Motor neuron (in vitro differentiated cells): ENCODE measurements around the gene WNT9A. TPM values are rescaled to one million over a fixed set of nuclear protein-coding genes. Genes with fewer than 3 reads are reported as not detected.
A peak's percentile ranks its signal among the peaks of the same experiment; 100 is the strongest.

Source experiments
- ATAC-seq, 8 experiments: fragments of 200-7000 bp; cut with Tn5 transposase; replicated peaks in 6 of 8; 2 replicates each; pipeline ENCODE4 v1.8.0; 2021; ENCODE audit warnings: mild to moderate bottlenecking in 8 of 8, moderate library complexity in 8 of 8
- H3K27ac ChIP-seq, 2 donors: fragments of 250-450 bp; sonication (Bioruptor Pico); 2 replicates each; pipeline ENCODE4 v1.9.0; 2021; ENCODE audit warnings: antibody characterized with exemption in 2 of 2, mild to moderate bottlenecking in 2 of 2, moderate library complexity in 1 of 2
- H3K4me1 ChIP-seq, 2 donors: fragments of 250-450 bp; sonication (Bioruptor Pico); replicated peaks in 1 of 2; 2 replicates each; pipeline ENCODE4 v1.6.1; 2021; ENCODE audit warnings: antibody characterized with exemption in 2 of 2, mild to moderate bottlenecking in 2 of 2, moderate library complexity in 1 of 2
- H3K4me3 ChIP-seq, 5 donors: fragments of 250-450 bp; sonication (Bioruptor Pico); 2 replicates each; pipeline ENCODE4 v1.9.0; 2021; ENCODE audit warnings: antibody characterized with exemption in 5 of 5, mild to moderate bottlenecking in 5 of 5, moderate library complexity in 4 of 5
- WGBS, 10 experiments: fragments of 450-650 bp; shearing (Covaris generic); methylation state at CpG; one replicate each; pipeline ENCODE4 v1.0.0; 2022; 5-methylcytosine and 5-hydroxymethylcytosine counted together
- in situ Hi-C, 9 experiments: fragments of 400-800 bp; cut with MboI; loops; one replicate each; pipeline ENCODE4 v1.15.0; 2021; ENCODE audit warnings: low sequenced_read_pairs in 9 of 9, low pct_unique_long_range_greater_than_20kb in 2 of 9; ENCODE audit not compliant: unreplicated experiment in 9 of 9
- total RNA-seq, 8 experiments: library from RNA; unstranded; fragments of 300-600 nt; gene quantifications; 2 replicates each; pipeline versions ENCODE4 v1.2.3 to v1.2.4, GENCODE V29; 2022

WNT9A gene
- total RNA-seq, 8 experiments from 2014 or later, result 0.28 to 4.9 (median 0.98) TPM

GRCh38 chr1:227951624-227952373, 4.1 kb upstream of the WNT9A start:
- no peak for ATAC-seq
- Histone ChIP-seq H3K27ac (no peak overlapping the region), H3K4me3 (no peak overlapping the region), H3K4me1 (peaks cover 0 to 2% of the 10 kb centered on the region in 2 donors)
- WGBS, 10 experiments, result 78 to 100% (median 89%) methylated on average over 1 to 8 of the region's 9 CpGs; no CpG with 5 or more reads in 3 of the 10 experiments
- in situ Hi-C loops, result loop anchor here in 2 of 9 experiments (10.0 to 25.0 kb wide), 2 partner anchors 164 to 187 kb away; no protein-coding TSS in a partner anchor

- H3K4me3 ChIP-seq, result no peak overlapping the region
- H3K4me1 ChIP-seq, result peaks cover 7 to 8% of the 10 kb centered on the region in 2 donors
- in situ Hi-C loops, result loop anchor here in 2 of 9 experiments (10.0 to 25.0 kb wide), 2 partner anchors 164 to 186 kb away; no protein-coding TSS in a partner anchor
- WGBS, 10 experiments, result 63 to 100% (median 86%) methylated on average over 1 to 8 of the region's 8 CpGs; no CpG with 5 or more reads in 1 of the 10 experiments
- H3K27ac ChIP-seq, result no peak overlapping the region
- no peak for ATAC-seq
These were observed 3.1 kb upstream of the WNT9A start for GRCh38 chr1:227950735-227951346.

- in situ Hi-C loops, result loop anchor here (10.0 to 25.0 kb wide), 4 partner anchors 163 to 463 kb away; no protein-coding TSS in a partner anchor
These were observed 2.4 kb upstream of the WNT9A start for GRCh38 chr1:227949954-227950734.

GRCh38 chr1:227949341-227949921, 1.7 kb upstream of the WNT9A start:
- 71 to 81% (median 74%) methylated on average over 3 to 5 of the region's 11 CpGs; no CpG with 5 or more reads in 6 of the 10 experiments for WGBS, 10 experiments

More at GRCh38 chr1:227949954-227950734, 2.4 kb upstream of the WNT9A start:
- 40 to 73% methylated on average over 1 to 6 of the region's 13 CpGs; no CpG with 5 or more reads in 8 of the 10 experiments for WGBS, 10 experiments
- H3K27ac ChIP-seq, result no peak overlapping the region
- ATAC-seq, result no peak
- H3K4me3 ChIP-seq, result no peak overlapping the region
- H3K4me1 ChIP-seq, result peaks cover 10 to 14% of the 10 kb centered on the region in 2 donors

GRCh38 chr1:227948493-227949260, 945 bp upstream of the WNT9A start:
- H3K4me3 ChIP-seq, result peak overlapping the region; percentile 42 to 62 (median 51)
- peaks cover 10 to 27% of the 10 kb centered on the region in 2 donors for H3K4me1 ChIP-seq
- peak in 1 of 8 experiments; percentile 6 for ATAC-seq
- H3K27ac ChIP-seq, result no peak overlapping the region
- WGBS, 10 experiments, result 15 to 33% (median 23%) methylated on average over 5 to 12 of the region's 25 CpGs; no CpG with 5 or more reads in 7 of the 10 experiments
- in situ Hi-C loops, result loop anchor here in 8 of 9 experiments (10.0 to 25.0 kb wide), 4 partner anchors 161 to 461 kb away; no protein-coding TSS in a partner anchor

More at GRCh38 chr1:227949341-227949921, 1.7 kb upstream of the WNT9A start:
- Histone ChIP-seq H3K27ac (no peak overlapping the region), H3K4me3 (no peak overlapping the region), H3K4me1 (peaks cover 10 to 19% of the 10 kb centered on the region in 2 donors)
- ATAC-seq, result no peak
- in situ Hi-C loops, result loop anchor here in 8 of 9 experiments (10.0 to 25.0 kb wide), 4 partner anchors 162 to 462 kb away; no protein-coding TSS in a partner anchor

GRCh38 chr1:227947386-227947675, 401 bp downstream of the WNT9A start:
- in situ Hi-C loops, result loop anchor here in 8 of 9 experiments (10.0 to 25.0 kb wide), 4 partner anchors 160 to 460 kb away; no protein-coding TSS in a partner anchor
- H3K4me1 ChIP-seq, result peaks cover 10 to 33% of the 10 kb centered on the region in 2 donors
- peak overlapping the region; percentile 42 to 62 (median 51) for H3K4me3 ChIP-seq
- H3K27ac ChIP-seq, result peak overlapping the region in 1 of 2 donors; percentile 27
- WGBS, 10 experiments, result 0 to 13% (median 1%) methylated on average over 1 to 11 of the region's 36 CpGs; no CpG with 5 or more reads in 4 of the 10 experiments
- peak in 4 of 8 experiments; percentile 11 to 43 (median 17) for ATAC-seq

- ATAC-seq, result peak; percentile 49 to 78 (median 72)
- in situ Hi-C loops, result loop anchor here in 8 of 9 experiments (10.0 to 25.0 kb wide), 4 partner anchors 160 to 460 kb away; no protein-coding TSS in a partner anchor
- Histone ChIP-seq H3K4me3 (peak overlapping the region; percentile 42 to 62 (median 51)), H3K4me1 (peaks cover 11 to 38% of the 10 kb centered on the region in 2 donors), H3K27ac (no peak overlapping the region)
- 0 to 5% (median 1%) methylated on average over 5 to 30 of the region's 61 CpGs; no CpG with 5 or more reads in 5 of the 10 experiments for WGBS, 10 experiments
These were observed 927 bp downstream of the WNT9A start for GRCh38 chr1:227946624-227947385.

GRCh38 chr1:227945891-227946623, 1.7 kb downstream of the WNT9A start:
- peak overlapping the region in 4 of 5 donors; percentile 43 to 62 (median 55) for H3K4me3 ChIP-seq
- peak; percentile 43 to 74 (median 52) for ATAC-seq
- in situ Hi-C loops, result loop anchor here in 8 of 9 experiments (10.0 to 25.0 kb wide), 4 partner anchors 159 to 459 kb away; no protein-coding TSS in a partner anchor
- H3K4me1 ChIP-seq, result peaks cover 13 to 46% of the 10 kb centered on the region in 2 donors
- 0 to 56% (median 46%) methylated on average over 1 to 16 of the region's 19 CpGs; no CpG with 5 or more reads in 3 of the 10 experiments for WGBS, 10 experiments
- H3K27ac ChIP-seq, result no peak overlapping the region

GRCh38 chr1:227944931-227945890, 2.5 kb downstream of the WNT9A start:
- 10 to 96% (median 89%) methylated on average over 2 to 6 of the region's 18 CpGs; no CpG with 5 or more reads in 6 of the 10 experiments for WGBS, 10 experiments
- Histone ChIP-seq H3K27ac (no peak overlapping the region), H3K4me1 (peaks cover 13 to 47% of the 10 kb centered on the region in 2 donors), H3K4me3 (no peak overlapping the region)
- ATAC-seq, result no peak
- in situ Hi-C loops, result loop anchor here in 8 of 9 experiments (10.0 to 25.0 kb wide), 4 partner anchors 158 to 458 kb away; no protein-coding TSS in a partner anchor
